SKM-1 treated with dmso at 0.1 percent for 144 hours (cell line): ENCODE measurements around the gene ZBTB16.
A peak's percentile ranks its signal among the peaks of the same experiment; 100 is the strongest.
"Not testable (repeated sequence)": the region's sequence is repeated elsewhere in the genome, so short reads cannot be mapped to it uniquely, and the experiment has no call there.

ENCODE experiments used
- DNase-seq: peaks from one replicate; lab custom pipeline; 2025; ENCODE audit not compliant: unreplicated experiment; lab: John Stamatoyannopoulos, UW

The ZBTB16 gene

DNA sequence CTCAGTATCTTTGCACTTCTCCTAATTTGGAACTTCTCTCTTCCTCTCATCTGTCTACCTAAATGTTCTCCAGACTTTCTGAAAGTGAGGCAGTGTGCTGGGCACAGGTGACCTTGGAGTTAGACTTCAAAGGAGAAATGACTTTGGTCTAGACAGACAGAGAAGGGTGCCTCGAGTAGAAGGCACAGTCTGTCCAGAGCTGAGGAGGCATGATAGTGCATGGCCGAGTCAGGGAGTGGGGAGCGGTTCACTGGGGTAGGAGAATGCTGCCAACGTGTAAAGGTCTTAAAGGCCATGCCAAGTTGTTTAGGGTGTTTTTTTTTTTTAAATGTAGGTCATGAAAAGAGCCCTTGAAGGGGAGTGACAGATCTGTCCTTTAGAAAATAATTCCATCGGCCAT is 17.3 kb upstream of the ZBTB16 start:
- DNase-seq: no peak

DNA sequence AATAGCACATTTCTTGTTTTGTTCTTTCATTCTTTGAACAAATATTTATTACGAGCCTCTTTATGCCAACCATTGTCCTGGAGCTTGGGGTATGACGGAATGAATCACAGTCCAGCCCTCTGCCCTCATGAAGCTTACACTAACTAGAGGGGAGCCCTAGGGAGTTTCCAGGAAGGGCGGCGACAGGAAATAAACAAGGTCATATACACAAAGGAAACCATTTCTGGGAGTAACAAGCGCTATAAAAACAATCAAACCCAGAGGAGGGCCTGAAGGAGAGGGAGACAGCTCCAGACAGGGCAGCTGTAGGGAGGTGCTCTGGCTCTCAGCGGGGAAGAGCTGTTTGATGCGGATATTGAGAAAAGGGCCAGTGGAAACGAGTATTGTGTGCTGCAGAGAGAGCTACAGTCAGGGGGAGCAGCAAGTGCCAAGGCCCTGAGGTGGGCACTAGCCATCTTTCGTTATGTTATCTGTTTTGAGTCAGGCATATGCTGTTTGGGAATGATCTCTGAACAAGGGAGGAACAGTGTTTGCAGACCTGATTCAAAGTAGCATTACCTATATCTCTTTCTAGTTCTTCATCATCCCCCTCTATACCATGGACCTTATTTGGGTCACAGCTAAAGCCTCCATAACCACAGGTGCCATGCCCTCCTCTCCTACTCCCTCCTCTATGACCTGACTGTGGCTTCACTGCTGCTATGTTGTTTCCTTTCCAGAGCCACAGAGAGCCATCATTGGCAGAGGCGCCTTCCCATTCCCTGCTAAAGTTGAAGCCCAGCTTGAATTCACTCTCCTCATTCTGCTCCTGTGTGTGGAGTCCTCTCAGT is 15.3 kb upstream of the ZBTB16 start:
- DNase-seq: no peak

DNA sequence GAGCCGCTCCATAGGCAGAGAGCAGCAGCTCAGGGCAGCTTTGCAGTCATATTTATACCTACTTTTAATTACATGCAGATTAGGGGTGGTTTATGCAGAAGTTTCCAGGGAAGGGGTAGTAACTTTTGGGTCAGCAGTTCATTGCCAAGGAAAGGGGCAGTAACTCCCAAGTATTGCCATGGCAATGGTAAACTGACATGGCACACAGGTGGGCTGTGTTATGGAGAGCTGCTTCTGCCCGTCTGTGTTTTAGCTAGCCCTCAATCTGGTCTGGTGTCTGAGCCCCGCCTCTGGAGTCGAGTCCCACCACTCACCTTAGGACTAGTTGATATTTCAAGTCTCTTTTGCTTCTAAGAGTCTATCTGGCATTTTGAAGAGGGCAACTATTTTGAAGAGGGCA is 12.2 kb upstream of the ZBTB16 start:
- no peak for DNase-seq

DNA sequence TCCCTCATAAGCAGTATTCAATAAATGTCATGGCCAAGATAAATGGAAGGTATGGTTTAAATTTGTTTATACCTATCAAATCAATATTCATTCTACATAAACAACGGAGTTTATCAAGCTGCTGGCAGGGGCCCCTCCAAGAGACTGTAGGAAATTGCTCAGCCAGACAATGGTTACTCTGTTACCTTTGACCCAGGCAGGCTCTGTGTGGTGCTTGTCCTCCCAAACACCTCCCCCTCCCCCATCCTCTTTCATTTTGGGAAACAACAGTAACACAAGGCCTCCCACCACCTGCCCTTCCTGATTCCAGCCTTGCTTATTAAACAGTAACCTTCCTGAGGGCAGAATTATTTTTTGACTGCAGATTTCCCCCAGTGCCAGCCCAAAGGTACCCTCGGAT is 10.5 kb upstream of the ZBTB16 start:
- no peak for DNase-seq

DNA sequence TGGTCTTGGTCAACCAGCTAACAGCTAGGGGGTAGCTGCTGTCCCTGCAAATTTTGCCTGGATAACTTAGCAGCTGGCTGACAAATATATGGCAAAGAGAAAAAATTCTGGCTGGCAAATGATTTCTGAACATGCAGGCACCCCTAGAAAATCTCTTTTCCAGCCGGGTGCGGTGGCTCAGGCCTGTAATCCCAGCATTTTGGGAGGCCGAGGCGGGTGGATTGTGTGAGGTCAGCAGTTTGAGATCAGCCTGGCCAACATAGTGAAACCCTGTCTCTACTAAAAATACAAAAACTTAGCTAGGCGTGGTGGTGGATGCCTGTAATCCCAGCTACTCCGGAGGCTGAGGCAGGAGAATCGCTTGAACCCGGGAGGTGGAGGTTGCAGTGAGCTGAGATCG is 9.7 kb upstream of the ZBTB16 start:
- not testable (repeated sequence) for DNase-seq

DNA sequence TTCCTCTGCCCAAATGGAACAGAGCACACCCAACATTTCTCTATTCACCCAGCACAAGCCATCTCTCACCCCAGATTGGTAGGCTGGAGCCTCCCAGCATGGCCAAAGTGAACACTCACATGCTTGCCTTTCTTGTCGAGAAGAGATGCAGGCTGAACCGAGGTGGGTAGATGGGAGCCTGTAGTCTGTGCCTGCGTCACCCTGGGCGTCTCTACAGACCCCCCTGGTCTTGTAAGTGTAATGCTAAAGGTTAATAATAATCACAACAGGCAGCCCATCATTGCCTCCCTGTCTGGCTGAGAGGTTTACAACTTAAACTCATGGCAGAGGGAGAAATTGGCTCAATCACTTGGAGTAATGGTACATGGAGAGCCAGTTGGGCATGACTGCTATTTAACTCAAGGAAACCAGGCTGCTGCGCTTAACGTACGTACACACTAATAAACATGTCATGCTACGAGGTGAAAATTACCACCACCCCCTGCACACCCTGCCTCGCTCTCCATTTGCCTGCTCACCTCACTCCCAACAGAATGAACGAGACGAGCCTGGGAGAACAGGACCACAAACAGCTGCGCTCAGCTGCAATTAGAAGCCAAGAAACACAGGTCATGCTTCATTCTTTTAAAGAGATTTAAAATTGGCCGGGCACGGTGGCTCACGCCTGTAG is 9.1 kb upstream of the ZBTB16 start:
- DNase-seq: no peak

DNA sequence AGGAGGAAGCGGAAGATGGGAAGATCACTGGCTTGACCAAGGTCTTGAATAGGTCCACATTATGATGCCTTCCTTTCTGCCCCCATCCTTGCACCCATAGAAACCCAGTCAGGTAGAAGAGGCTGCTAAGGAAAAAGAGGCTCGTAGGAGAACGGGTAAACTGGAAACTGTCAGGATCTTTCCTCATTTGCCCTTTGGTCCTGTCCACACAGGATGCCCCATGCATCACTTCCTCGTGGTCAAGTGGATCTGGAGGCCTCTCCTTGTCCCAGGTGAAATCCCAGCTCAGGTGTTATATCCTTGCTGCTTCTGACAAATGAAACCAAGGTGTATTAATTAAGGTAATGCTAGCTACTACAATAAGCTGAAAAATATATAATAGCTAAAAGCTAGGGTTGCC is 8.0 kb upstream of the ZBTB16 start:
- no peak for DNase-seq

DNA sequence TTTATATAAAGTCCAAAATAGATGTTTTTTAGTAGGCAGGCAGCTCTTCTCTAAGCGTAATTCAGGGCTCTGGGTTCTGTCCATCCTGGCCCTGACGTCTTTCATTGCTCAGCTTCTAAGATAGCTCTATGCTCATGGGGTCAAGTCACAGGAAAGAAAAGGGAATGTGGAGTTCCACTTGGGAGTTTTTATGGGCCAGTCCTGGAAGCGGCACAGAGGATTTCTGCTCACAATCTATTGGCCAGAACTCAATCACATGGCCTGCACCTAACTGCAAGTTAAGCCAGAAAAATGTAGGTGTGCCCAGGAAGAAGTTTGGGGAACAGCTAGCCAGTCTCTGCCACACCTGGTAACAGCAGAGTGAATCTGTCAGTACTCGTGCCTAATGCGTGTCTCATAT is 7.4 kb upstream of the ZBTB16 start:
- DNase-seq: no peak

DNA sequence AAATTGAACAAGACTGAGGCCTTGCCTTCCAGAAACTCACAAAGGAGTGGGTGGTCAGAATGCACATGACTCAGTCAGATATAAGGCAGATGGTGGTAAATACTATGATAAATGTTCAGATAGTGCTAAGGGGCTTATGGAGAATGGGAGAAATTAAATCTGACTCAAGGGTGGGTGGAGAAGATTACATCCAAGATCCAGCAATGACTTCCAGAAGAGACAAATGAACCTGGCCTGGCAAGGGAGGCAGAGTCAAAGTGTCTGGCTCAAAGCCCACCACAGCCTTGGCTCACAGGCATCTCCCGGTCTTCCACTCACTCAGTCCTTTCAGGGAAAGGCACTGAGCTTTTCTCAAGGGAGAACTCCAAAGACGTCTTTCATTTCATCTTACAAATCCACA is 6.1 kb upstream of the ZBTB16 start:
- no peak for DNase-seq

DNA sequence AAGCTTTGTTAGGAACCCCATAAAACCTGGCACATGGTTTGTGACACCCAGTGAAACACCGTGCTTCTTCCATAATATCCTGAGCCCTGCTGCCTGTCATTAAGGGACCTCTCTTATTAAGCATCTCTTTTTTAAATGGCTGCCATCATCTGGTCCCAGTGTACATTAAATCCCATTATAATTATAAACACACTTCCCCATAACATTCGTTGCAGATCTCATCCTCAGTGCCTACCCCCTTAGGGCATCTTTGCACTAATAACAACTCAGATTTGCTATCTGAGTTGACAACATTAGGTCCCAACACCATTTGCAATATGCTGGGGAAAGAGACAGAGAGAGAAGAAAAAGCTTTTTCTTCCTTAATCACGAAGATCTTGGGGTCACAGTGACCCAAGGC is 4.7 kb upstream of the ZBTB16 start:
- DNase-seq: no peak

DNA sequence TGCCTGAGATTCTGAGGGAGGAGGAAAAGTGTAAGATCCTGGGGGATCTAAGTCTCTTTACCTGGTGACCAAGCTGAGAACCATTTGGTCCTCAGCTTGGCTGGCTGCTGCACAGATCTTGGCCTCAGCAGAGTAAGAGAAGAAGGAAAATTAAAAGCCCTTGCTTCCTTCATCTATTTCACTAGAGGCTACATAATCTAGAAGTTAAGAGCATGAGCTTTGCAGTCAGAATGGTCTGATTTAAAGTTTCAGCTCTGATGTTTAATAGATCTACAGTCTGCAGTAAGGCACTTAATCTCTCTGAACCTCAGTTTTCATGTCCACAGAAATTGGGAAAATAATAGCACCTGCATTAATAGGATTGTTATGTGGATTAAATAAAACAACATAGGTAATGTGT is 3.1 kb upstream of the ZBTB16 start:
- DNase-seq: no peak

DNA sequence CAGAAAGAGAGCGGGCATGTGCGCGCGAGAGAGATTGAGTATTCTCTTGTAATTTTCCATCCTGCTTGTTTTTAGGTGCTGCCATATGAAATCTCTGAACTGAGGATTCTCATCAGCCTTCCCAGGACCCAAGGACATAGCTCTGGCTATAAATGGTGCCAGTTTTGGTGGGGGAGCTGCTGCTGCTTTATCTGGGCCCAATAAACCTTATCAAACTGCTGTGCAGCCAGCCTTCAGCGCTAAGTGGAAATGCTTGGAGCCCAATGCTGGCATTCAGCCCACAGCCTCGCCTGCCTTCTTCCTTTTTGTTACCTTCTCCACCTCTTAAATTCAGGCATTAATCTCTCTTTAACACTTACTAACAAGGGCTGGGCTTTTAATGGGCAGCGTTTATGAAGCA is 2.4 kb upstream of the ZBTB16 start:
- DNase-seq: no peak

DNA sequence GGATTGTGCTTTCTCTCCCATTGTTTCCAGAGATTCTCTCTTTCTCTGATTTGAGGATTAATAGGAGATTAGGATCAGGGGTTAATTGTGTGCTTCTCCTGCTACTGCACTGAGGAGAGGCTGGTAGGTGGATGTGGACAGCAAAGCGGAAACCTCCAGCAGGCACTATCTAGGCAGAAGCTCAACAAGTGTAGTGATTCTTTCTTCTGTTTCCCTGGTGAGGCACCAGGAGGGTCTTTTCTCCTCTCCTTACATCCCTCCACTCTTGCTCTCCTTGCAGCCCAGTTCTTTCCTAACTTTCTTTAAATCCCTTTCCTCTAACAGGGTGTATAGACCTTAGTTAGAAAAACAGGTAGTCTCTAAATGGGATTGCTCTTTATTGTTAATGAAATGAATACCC is 1.9 kb upstream of the ZBTB16 start:
- no peak for DNase-seq

DNA sequence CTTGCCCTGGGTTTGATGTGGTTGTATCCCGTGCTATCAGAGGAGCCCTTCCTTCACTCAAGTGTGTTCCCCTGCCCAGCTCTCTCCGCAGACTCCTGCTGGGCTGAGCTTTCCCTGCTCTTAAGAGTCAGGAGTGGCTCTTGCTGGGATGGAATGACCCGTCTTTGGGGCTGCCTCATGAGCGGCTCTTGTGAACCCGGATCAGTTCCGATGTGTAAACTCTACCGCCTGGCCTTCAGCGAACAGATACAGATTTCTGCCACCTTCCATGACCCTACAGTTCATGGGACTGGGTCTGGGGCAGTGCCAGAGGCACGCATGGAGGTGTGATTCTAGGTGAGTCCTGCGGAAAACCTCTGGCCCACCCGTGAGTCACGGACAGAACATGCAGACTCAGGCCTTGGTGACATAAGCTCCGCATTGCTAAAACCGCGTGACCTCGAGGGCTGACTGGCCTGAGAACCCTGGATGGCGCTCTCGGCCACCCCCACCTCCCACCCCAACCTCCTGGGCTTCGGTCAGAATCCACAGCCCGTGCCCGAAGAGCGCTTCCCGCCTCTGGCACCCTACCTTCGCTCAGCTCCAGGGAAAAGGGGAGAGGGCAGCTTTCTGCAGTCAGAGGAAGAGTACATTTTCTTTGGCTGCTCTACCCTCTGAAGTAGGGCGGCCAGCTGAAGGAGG is 1.3 kb upstream of the ZBTB16 start:
- DNase-seq: no peak

DNA sequence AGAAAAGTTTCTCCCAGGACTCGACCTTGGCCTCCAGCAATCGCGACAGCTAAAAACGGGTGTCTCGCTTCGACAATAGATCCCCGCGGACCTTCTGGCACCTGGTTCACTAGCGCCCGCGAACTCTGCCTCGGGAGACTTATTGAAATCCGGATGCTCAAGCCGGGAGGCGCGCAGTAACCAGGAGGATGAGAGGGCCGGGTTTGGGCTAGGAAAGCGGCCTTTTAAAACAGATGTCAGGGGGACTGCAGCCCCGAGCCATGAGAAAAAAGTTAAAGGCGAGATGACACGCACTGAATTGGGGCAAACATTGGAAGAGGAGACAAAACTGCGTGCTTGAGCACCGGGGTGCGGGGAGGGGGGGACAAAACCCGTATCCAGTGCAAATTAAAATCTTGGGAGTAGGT is 637 bp upstream of the ZBTB16 start:
- no peak for DNase-seq

DNA sequence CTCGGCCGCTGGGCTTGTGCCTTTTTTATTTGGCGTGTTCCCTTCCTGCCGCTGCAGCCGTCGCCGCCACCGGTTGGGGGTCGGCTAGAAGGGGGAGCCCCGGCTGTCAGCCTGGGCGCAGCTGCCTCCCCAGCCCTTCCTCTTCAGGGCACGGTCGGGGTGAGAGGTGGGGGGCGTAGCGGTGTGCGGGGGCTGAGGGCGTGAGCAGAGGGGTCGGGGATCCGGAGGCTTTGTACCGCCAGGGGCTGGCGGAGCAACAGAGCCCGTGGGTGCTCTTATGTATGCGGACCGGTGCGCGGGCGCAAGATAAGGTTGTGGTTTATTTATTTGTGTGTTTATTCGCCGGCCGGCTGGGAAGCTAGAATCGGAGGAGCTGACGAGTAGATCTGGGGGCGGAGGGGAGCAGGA is 477 bp downstream of the ZBTB16 start:
- peak; percentile 24 for DNase-seq

DNA sequence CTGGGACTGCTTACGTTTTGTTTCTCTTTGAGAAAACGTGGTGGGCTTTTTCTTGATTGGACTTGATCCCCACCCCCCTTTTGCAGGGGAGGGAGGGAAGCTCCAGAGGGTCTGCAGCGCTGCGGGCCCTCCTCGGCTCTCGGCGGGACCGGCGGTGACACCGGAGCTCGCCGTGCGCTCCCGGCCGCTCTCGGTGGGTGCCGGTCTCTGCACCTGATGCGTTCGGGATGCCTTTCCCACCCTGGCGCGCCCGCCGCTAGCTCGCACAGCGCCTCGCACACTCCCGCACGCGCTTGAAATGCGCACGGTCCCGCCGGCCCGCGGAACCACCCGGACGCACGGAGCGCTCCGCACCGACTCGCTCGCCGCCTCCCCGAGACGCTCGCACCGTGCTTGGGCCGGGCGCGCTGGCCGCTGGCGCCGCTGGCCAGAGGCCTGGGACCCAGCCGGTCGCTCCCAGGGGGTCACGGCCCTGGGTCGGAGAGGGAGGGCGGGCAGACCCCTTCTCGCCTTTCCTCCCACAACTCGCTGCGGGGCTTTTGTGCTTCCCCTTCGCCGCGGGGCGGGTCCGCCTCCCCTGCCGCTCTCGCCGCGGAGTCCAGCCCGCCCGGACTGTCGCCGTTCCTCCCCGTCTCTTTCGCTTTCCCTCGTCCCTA is 1.0 kb downstream of the ZBTB16 start:
- DNase-seq: no peak

DNA sequence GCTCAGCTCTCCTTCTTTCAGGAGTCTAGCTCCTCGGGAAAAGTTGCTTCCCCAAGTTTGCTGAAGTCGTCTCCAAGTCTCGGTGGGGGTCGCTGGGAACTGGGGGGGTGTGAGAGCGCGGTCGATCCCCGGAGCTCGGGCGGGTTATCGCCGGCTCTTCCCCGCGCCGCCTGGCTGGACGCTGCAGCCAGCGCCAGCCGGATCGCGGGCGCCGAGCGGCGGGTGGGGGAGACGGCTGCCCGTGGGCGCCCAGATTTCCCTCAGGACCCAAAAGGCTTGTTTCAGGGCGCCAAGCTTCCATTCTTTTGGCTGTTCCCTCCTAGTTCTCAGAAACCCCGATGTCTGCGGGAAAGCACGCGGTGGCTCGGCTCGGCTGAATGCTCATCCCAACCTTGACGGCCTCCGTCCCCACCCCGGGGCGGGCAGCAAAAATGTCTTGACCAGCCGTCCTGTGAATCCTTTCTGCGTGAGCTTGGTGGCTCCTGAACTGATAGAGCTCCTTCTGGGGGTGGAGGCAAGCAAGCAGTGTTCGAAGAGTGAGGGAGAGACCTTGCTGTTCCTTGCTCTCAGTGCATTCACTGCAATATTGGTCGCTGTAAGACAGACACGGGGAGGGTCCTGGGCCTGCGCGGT is 1.7 kb downstream of the ZBTB16 start:
- DNase-seq: peak; percentile 18

DNA sequence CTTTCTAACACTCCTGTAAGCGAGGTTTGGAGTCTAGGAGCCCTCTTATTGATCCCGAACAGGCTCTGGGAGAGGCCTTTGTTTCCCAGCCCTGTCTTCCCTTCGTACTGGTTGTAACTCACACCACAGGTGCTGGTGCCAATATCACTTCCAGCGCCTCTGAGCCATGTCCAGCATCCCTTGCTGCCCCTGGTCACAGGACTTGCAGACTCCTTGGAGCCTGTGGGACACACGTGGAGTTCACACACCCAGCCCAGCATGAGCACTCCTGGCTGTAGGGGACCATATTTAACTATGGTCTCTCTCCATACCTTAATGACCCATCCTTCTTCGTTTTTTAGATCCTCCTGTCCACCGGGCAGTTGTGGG is 2.2 kb downstream of the ZBTB16 start:
- DNase-seq: no peak

DNA sequence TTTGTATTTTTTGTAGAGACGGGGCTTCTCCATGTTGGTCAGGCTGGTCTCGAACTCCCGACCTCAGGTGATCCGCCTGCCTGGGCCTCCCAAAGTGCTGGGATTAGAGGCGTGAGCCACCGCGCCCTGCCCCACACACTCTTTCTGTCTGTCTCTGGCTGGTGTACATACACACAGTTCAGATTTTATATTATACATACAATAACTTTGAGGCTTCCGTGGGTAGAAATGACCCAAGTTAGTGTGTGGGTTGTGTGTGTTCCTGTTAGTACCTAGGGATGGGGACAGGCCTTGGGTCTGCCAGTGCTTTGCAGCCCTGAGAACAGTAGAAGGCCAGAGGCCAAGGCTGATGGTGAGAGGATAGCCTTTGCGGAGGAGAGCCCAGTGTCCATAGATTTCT is 2.8 kb downstream of the ZBTB16 start:
- DNase-seq: no peak

DNA sequence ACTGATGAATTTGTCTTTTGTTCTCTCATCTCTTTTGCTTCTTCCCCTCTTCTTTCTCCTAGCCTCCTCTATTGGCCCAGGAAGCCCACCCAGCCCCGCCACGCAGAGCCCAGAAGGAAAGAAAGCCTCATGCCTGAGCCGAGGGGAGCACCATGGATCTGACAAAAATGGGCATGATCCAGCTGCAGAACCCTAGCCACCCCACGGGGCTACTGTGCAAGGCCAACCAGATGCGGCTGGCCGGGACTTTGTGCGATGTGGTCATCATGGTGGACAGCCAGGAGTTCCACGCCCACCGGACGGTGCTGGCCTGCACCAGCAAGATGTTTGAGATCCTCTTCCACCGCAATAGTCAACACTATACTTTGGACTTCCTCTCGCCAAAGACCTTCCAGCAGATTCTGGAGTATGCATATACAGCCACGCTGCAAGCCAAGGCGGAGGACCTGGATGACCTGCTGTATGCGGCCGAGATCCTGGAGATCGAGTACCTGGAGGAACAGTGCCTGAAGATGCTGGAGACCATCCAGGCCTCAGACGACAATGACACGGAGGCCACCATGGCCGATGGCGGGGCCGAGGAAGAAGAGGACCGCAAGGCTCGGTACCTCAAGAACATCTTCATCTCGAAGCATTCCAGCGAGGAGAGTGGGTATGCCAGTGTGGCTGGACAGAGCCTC is 3.8 kb downstream of the ZBTB16 start:
- no peak for DNase-seq
